Activated CD4-positive, alpha-beta T cell treated with anti-CD3 and anti-CD28 coated beads for 48 hours (primary cell): ENCODE results near the gene NR2F2.

ENCODE experiments used
- DNase-seq: peaks from one replicate; pipeline ENCODE4 v3.0.0-alpha.2; 2020

The NR2F2 gene

GRCh38 chr15:96333131-96334016 lies 2.9 kb downstream of the NR2F2 start:
- no peak for DNase-seq

- DNase-seq = no peak
Measured at GRCh38 chr15:96334017-96334704, 3.7 kb downstream of the NR2F2 start.

- no peak for DNase-seq
Measured at GRCh38 chr15:96334705-96335410, 4.4 kb downstream of the NR2F2 start.

- no peak for DNase-seq
Measured at GRCh38 chr15:96335411-96336024, 5.0 kb downstream of the NR2F2 start.

- no peak for DNase-seq
Measured at GRCh38 chr15:96336108-96336595, 5.7 kb downstream of the NR2F2 start.

GRCh38 chr15:96336596-96337364 lies 6.3 kb downstream of the NR2F2 start:
- DNase-seq = no peak

- DNase-seq = no peak
Measured at GRCh38 chr15:96337365-96338023, 7.0 kb downstream of the NR2F2 start.

- DNase-seq = no peak
Measured at GRCh38 chr15:96338074-96338765, 7.7 kb downstream of the NR2F2 start.

GRCh38 chr15:96338766-96339618 lies 8.5 kb downstream of the NR2F2 start:
- DNase-seq = no peak

- no peak for DNase-seq
Measured at GRCh38 chr15:96339619-96340347, 9.3 kb downstream of the NR2F2 start.

GRCh38 chr15:96340348-96340597 lies 9.8 kb downstream of the NR2F2 start:
- DNase-seq = no peak

GRCh38 chr15:96340598-96341512 lies 10.4 kb downstream of the NR2F2 start:
- DNase-seq = no peak

- no peak for DNase-seq
Measured at GRCh38 chr15:96341513-96342405, 11.3 kb downstream of the NR2F2 start.

GRCh38 chr15:96342406-96343112 lies 12.1 kb downstream of the NR2F2 start:
- no peak for DNase-seq

GRCh38 chr15:96343113-96344059 lies 12.9 kb downstream of the NR2F2 start:
- DNase-seq = no peak
